NCI-H1105 (cell line): ENCODE measurements around the gene OR8D4.
"Not testable (repeated sequence)": the region's sequence is repeated elsewhere in the genome, so short reads cannot be mapped to it uniquely, and the experiment has no call there.

Source experiments
- DNase-seq: peaks from one replicate; lab custom pipeline; 2025; lab: John Stamatoyannopoulos, UW

OR8D4 gene

DNA sequence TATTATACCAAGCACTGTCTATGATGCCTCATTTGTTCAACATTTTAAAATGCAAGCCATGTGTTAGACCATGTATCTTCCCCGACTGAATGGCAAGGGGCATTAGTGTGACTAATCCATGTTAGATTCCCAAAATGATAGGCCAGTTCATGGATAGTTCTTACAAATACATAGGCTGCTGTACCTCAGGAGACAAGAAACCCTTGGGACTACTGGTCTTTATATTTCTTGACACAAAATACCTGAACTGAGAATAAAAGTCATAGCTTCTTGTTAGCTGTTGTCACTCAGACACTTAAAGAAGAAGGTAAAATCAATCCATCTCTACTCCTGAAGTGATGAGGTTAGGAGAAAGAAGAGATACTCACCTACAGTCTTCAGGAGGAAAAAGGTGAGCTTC lies at the start of gene OR8D4:
Gene OR8D4, plus strand, starts transcription at position 301 of the 400 bp plus-strand sequence. CDS start 4,265 bp downstream, outside the sequence.
- no peak for DNase-seq

DNA sequence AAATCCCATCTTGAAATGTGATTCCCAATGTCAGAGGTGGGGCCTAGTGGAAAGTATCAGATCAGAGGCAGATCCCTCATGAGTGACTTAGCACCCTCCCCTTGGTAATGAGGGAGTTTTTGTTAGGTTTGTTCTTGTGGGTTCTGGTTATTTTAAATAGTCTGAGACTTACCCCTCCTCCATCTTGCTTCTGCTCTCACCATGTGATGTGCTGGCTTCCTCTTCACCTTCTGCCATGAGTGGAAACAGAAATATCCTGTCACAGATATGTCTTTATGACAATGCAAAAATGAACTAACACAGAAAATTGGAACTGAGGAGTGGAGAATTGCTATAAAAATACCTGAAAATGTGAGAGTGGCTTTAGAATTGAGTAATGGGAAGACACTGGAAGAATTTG lies 49.6 kb upstream of the OR8D4 start:
- DNase-seq, result no peak

DNA sequence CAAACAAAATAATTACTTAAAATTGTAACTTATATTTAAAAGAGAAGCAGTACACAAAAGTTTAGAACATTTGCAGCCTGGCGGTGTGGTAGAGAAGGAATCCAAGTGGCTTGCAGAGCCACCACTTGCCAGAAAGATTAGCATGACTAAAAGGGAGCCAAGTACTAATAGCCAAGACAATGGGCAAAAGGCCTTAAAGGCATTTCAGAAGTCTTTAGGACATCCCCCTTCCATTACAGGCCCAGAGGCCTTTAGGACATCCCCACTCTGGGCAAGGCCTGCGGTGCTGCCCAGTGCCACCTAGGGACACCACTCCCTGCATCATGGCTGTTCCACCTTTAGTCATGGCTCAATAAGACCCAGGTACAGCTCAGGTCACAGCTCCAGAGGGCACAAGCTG lies 48.9 kb upstream of the OR8D4 start:
- DNase-seq, result no peak

DNA sequence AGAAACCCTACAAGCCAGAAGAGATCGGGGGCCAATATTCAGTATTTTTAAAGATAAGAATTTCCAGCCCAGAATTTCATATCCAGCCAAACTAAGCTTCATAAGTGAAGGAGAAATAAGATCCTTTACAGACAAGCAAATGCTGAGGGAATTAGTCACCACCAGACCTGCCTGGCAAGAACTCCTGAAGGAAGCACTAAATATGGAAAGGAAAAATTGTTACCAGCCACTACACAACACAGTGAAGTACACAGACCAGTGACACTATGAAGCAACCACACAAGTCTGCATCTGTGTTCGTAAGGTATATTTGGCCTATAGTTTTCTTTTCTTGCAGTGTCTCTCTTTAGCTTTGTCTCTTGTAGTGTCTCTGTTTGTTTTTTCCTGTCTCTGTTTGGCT lies 45.5 kb upstream of the OR8D4 start:
- no peak for DNase-seq

DNA sequence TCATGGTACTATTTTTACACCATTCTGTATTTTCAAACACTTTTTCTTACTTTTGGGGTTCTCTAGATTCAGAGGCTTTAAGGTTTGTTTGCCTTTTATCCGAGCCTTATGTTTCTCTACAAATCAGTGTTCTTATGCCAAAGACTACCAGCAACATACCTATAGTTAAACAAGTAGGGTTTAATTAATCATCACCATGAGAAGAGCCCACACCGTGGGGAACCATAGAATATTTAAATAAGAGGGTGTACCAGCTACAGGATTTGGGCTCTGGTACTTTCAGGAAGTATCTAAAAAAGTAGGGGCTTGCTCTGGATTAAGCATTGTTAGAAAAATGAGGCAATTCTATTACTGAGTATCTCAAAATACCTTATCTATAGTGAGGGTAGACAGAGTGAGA lies 42.2 kb upstream of the OR8D4 start:
- no peak for DNase-seq

DNA sequence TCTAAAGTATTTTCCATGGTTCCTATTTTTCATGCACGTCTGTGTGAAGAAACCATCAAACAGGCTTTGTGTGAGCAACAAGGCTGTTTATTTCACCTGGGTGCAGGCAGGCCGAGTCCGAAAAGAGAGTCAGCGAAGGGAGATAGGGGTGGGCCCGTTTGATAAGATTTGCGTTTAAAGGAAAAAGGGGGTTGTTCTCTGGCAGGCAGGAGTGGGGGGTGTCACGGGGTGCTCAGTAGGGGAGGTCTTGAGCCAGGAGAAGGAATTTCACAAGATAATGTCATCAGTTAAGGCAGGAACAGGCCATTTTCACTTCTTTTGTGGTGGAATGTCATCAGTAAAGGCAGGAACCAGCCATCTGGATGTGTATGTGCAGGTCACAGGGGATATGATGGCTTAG lies 36.7 kb upstream of the OR8D4 start:
- not testable (repeated sequence) for DNase-seq

DNA sequence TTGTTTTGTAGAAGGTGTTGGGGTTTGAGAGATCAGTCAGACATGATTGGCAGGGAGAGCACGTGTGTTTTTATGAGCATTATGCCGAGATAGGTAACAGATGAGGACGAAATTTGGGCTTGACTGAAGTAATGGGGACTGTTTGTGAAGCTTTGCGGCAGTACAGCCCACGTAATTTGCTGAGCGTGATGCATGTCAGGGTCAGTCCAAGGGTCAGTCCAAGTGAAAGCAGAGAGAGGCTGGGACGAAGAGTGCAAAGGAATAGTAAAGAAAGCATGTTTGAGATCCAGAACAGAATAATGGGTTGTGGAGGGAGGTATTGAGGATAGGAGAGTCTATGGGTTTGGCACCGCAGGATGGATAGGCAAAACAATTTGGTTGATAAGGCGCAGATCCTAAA lies 34.2 kb upstream of the OR8D4 start:
- DNase-seq, result not testable (repeated sequence)

DNA sequence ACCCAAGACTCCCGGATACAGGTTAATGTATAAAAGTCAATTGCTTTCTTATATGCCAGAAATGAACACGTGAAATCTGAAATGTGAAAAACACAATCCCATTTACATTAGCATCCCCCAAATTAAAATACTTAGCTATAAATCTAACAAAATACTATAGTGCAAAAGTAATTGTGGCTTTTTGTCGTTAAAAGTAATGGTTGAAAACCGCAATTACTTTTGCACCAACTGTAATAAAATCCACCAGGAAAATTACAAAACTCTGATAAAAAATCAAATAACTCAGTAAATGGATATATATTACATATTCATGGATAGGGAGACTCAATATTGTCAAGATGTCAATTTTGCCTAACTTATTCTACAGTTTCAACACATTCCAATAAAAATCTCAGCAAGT lies 21.1 kb upstream of the OR8D4 start:
- no peak for DNase-seq

DNA sequence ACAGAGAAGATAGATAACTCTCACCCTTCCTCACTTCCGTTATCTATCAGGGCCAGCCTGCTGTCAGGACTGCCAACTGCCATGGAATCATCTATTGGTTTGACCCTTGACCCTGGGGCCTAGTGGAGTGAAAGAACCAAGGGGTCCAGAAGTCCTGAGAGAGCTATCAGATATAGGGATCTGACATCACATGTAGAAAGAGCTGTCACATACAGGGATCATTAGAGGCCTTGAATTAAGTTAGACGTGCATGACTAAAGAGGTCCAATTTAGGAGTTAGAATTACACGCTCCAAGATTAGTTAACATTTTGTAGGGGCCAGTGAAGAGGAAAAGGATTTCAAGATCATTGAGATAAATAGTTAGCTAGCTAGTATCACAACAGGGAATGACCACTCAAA lies 16.4 kb upstream of the OR8D4 start, which contains the start of gene TMEM225:
Gene TMEM225, minus strand, starts transcription at position 101 of the 400 bp plus-strand sequence. CDS start 245 bp downstream, outside the sequence.
- DNase-seq, result no peak

DNA sequence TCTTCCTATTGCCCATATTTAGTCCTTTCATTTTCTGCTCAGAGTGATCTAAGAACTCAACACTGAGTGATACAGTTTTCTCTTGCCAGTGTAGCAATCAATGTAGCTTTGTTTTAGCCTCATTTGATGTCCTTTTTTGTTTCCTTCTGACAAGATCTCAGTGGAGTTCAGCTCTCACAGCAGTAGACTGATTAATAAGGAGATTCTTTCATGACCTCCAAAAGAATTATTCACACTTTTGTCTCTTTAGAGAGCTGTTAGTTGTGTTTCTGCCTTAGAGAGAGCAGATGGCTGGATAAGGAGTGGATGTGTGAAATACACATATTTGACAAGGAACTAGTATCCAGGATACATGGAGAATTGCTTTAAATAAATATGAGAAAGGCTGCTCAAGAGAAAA lies 9.9 kb upstream of the OR8D4 start:
- DNase-seq, result no peak

DNA sequence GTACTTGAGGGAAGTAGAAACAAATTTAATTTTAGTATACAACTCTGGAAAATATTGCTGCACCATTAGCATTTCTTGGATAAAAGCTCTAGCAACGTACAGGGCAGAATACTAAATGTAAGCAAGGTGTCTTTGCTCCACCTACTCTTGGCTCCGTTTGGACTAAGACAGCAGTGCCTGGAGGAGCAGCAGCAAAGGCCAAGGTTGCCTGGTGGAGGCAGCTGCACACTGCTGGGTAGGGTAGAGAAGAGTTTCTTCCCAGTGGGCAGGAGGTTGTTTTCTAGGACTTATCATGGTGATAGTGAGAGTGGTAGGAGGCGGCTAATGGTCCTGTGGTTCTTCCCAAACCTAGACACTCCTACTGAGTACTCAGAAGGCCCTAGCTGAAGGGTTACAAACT lies 2.2 kb upstream of the OR8D4 start:
- DNase-seq, result no peak

DNA sequence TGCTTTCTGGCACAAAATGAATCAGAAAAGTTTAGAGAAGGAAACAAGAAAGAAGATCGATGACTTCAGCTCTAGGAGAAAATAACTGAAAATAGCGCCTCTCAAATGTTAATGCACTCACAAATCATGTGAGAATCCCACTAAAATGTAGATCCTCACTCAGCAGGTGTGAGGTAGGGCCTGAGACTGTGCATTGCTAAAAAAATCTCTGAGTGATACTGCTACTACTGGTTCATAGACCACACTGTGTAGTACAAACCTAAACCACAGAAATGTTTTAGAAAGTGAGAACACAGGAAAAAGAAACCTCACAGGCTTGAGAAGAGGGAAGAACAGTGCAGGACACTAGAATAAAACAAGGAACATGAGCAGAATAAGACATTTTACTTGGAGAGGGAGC lies 2.0 kb downstream of the OR8D4 start:
- DNase-seq, result no peak

DNA sequence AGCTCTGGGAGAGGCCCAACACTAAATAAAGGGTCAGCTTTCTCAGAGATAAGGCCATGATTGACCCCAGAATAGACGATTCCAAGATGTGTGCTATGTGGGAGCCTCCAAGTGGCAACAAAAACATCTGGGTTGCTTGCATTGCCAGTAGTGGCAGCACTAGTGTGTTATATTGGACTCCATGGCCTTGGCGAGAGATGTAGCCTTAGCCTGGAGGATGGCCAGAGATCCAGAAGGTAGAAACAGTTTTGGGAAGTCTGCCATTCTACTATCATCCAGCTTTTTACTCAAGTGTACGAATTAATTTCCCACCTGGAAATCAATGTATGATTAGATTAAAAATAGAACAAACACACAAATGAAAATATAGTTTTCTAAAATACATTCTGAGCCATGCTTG lies 3.0 kb downstream of the OR8D4 start:
- DNase-seq, result no peak

DNA sequence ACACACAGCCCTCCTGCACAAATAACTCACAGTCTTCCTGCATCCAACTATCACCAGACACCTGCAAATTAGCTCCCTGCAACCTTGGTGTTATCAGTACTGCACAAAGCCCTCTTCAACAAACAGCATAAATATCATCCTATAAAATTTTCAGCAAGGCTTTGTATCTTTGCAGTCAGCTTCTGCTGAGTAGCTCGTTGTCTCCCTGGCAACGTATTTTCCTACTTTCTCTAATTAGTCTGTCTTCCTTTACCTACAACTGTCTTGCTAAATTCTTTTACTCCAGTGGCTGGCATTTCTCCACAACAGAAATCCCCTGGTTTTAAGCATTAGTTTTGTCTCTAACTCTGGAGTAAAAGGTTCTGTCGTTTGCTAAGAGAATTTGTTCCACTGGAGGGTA lies 3.9 kb downstream of the OR8D4 start:
- no peak for DNase-seq

DNA sequence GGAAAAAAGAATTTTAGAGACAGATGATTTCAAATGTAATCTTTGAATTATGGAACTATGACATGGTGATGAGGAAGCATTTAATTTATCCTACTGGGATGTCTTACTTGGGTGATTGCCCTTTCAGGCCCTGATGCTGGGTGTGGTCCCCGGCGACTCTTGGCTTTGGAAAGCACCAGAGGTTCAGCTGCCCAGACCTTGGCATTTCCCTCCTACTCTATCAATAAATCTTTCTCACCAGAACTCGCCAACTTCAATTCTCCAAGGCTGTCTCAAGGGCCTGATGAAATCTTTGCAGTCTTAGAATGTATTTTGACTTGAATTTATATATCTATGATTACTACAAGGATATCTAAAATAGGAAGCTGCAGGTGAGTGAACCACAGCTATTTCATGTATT lies 19.0 kb downstream of the OR8D4 start:
- DNase-seq, result no peak

DNA sequence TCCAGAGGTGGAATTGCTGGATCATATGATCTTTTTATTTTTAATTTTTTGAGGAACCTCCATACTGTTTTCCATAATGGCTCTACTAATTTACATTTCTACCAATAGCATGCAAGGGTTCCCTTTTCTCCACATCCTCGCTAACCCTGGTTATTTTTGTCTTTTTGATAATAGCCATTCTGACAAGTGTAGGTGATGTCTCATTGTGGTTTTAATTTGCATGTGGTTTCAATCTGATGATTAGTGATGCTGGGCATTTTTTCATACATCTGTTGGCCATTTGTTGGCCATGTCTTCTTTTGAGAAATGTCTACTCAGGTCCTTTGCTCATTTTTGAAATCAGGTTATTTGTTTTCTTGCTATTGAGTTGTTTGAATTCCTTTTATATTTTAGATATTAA lies 22.1 kb downstream of the OR8D4 start:
- no peak for DNase-seq

DNA sequence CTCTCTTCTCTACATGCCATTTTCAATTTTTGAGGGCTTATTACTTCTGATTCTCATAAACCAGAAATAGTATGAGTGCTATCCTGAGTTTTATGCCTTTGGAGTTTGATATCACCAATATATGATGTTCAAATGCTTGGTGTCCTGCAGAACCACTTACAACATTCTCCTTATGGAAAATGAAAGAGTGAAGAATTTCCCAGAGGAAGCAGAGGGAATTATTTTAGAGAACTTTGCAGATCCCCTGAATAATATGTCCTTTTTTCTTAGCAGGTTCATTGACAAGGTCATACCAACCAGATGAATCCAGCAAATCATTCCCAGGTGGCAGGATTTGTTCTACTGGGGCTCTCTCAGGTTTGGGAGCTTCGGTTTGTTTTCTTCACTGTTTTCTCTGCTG lies 37.4 kb downstream of the OR8D4 start, which contains the start of gene OR4D5:
Gene OR4D5, plus strand, starts transcription at position 301 of the 400 bp plus-strand sequence. Its CDS starts 0 bp downstream, at position 301.
- no peak for DNase-seq

DNA sequence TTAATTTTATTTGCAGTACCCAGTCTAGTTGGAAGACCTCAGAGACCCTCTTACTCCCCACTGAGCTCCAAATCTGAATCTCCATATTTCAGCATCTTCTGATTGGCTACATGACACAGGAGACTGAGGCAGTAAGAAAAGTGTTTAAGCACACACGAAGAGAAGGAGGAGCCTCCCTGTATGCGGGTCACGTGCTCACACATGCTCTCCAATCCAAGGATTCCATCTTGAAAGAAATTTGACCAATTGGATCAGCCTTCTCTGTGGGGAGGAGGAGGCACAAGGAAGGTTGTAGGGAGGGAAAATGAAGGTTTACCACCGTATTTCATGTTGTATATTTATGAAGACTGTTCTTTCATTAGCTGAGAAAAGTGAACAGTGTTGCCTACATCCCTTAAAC lies 40.4 kb downstream of the OR8D4 start:
- no peak for DNase-seq

DNA sequence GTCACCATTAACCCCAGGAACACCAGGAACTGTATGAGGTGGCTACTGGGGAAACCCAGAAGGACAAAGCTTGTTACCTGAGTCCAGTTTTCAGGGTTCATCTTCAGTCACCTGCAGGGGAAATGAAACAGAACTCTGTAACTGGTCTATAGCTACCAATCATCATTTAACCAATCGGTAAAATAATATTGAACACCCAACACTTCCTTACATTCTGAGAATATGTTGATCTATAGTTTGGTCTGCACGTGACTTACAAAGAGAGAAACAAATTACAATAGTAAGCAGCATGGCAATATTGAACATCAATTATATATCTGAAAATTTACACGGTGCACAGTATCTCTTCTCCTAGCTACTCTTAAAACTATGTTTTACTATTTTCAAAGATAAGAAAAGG lies 41.8 kb downstream of the OR8D4 start, which contains the start of gene OR6T1:
Gene OR6T1, minus strand, starts transcription at position 101 of the 400 bp plus-strand sequence. Its CDS starts 0 bp downstream, at position 101.
- DNase-seq, result no peak

DNA sequence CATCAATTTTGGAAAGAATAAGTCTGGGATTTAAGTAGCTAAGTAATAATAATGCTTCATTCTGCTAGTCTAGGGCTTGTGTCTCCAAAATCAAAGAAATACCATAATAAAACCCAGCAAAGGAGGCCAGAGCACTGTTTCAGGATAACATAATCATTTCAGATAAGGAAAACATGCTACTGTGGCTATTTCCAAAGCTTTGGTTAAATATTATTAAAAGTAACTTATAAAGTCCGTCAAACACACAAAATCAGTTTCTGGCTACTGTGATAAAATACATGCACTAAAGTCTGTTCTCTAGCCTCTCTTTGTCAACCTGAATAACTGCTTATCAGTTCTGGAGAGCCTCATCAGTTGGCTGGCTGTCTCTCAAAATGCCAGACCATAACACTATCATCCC lies 43.2 kb downstream of the OR8D4 start:
- no peak for DNase-seq

DNA sequence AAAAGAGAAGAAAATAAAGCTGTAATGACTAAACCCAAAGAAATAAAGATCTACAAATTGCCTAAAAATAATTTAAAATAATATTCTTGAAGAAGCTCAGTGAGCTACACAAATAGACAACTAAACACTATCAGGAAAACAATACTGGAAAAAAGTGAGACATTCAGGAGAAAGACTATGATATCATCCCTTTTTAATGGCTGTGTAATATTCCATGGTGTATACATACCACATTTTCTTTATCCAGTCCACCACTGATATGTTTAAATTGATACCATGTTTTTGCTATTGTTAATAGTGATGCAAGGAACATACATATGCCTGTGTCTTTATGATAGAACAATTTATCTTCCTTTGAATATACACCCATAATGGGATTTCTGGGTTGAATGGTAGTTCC lies 54.8 kb downstream of the OR8D4 start:
- no peak for DNase-seq
